HUES64 (cell line): ENCODE data around the gene NPTX1.

Experiments
- H3K27ac ChIP-seq: 2 replicates; pipeline ENCODE4 v1.7.0; 2013; ENCODE audit warnings: low read depth, low read length, inconsistent platforms
- H3K27me3 ChIP-seq: 2 replicates; pipeline ENCODE4 v1.6.1; 2013; ENCODE audit warnings: mild to moderate bottlenecking, low read length; ENCODE audit not compliant: insufficient read depth
- H3K36me3 ChIP-seq: 2 replicates; pipeline ENCODE4 v1.6.1; 2013; ENCODE audit warnings: mild to moderate bottlenecking, low read length; ENCODE audit not compliant: insufficient read depth
- H3K4me1 ChIP-seq: 2 replicates; pipeline ENCODE4 v1.6.1; 2013; ENCODE audit warnings: mild to moderate bottlenecking, low read length, moderate library complexity; ENCODE audit not compliant: insufficient read depth
- H3K4me3 ChIP-seq: 2 replicates; pipeline ENCODE4 v1.5.1; 2013; ENCODE audit warnings: mild to moderate bottlenecking, low read length, moderate library complexity
- H3K9ac ChIP-seq: 2 replicates; pipeline ENCODE4 v1.6.1; 2013; ENCODE audit warnings: mild to moderate bottlenecking, low read depth, low read length
- H3K9me3 ChIP-seq: 2 replicates; pipeline ENCODE4 v1.6.1; 2013; ENCODE audit warnings: low read depth, low read length; ENCODE audit not compliant: insufficient read depth
- WGBS: fragments of 150-250, 120-280 bp; methylation state at CpG from one replicate; pipeline ENCODE4 v1.1.7; 2013; ENCODE audit warnings: missing lambda C conversion rate; 5-methylcytosine and 5-hydroxymethylcytosine counted together

The NPTX1 gene

DNA sequence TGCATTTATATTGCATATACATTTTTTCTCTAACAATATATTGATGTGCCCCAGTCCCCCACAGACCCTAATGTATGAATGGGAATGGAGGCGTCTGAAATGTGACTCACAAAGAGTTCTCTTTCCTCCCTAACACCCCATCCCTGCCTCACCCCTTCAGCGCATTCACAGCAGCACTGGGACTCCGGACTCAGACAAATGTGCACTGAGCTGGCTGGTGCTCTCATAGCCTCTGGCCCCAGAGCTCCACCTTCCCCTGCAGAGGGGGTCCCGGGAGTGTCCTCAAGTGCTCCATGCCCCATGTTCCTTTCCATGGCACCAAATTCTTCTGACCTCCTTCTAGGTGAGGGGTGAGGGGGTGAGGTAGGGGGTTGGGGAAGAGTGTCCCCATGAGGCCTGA is 20.6 kb downstream of the NPTX1 start:
- peak overlapping the region; percentile 76 for H3K4me3 ChIP-seq
- H3K36me3 ChIP-seq = no peaks in the 10 kb centered on the region
- peak overlapping the region; percentile 98; the same call in 1 of the 2 replicates for H3K9ac ChIP-seq
- WGBS = 87% methylated on average over 4 of the region's 4 CpGs
- H3K4me1 ChIP-seq = peaks cover 6% of the 10 kb centered on the region
- H3K9me3 ChIP-seq = no peaks in the 10 kb centered on the region
- no peak overlapping the region for H3K27ac ChIP-seq
- peaks cover 52% of the 10 kb centered on the region for H3K27me3 ChIP-seq

GRCh38 chr17:80455336-80455710 is 21.1 kb downstream of the NPTX1 start:
- no peaks in the 10 kb centered on the region for H3K36me3 ChIP-seq
- 12% methylated on average over 20 of the region's 20 CpGs for WGBS
- peak overlapping the region; percentile 76 for H3K4me3 ChIP-seq
- no peaks in the 10 kb centered on the region for H3K9me3 ChIP-seq
- peak overlapping the region; percentile 98 for H3K9ac ChIP-seq
- peaks cover 6% of the 10 kb centered on the region for H3K4me1 ChIP-seq
- H3K27ac ChIP-seq = peak overlapping the region; percentile 80
- peaks cover 48% of the 10 kb centered on the region for H3K27me3 ChIP-seq

DNA sequence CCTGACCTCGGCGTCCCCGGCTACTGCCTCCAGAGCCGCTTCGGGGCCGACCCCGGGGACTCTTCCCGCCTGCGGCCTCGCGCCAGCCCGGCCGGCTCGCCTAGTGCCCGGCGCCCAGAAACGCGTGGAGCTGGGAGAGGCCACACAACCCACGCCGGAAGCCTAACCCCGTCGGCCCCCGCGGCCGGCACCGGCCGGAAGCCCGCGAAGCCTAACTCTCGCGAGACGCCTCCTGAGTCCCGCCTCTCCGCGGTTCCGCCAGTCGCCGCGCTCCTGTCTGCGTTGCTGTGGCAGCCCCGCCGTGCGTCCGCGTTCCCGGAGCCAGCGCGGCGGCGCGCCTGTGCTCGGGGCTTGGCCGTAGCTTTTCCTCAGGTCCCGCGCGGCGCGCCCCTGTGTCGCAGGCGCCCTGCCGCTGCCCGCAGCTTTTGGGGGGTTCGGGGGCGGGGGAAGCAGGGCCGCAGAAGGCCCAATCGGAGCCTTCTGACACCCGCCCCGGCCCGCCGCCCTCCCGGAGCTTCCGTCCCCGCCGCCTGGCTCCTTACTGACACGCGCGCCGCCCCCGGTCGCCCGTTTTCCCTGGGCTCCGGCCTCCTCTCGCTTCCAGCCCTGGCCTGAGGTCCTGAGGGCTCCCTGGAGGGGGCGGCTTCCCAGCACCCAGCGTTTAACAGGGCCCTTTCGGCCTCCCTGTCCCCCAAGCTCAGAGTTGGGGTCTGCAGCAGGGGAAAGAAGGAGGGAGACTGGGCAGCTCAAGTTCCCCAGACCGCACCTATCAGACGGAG is 21.7 kb downstream of the NPTX1 start:
- Histone ChIP-seq H3K27me3 (peaks cover 45% of the 10 kb centered on the region), H3K9me3 (no peaks in the 10 kb centered on the region), H3K9ac (peak overlapping the region; percentile 98), H3K27ac (peak overlapping the region; percentile 91), H3K4me1 (peaks cover 6% of the 10 kb centered on the region), H3K36me3 (no peaks in the 10 kb centered on the region), H3K4me3 (peak overlapping the region; percentile 76)
- under 1% methylated on average over 88 of the region's 88 CpGs for WGBS

- Histone ChIP-seq H3K9me3 (no peaks in the 10 kb centered on the region), H3K27me3 (peaks cover 38% of the 10 kb centered on the region), H3K9ac (peak overlapping the region; percentile 98), H3K4me1 (peaks cover 6% of the 10 kb centered on the region), H3K36me3 (no peaks in the 10 kb centered on the region), H3K27ac (peak overlapping the region; percentile 91), H3K4me3 (peak overlapping the region; percentile 76)
- WGBS = 34% methylated on average over 36 of the region's 36 CpGs
Observed at GRCh38 chr17:80453998-80454556, 22.3 kb downstream of the NPTX1 start.

- peak overlapping the region; percentile 76 for H3K4me3 ChIP-seq
- peaks cover 33% of the 10 kb centered on the region for H3K27me3 ChIP-seq
- H3K36me3 ChIP-seq = no peaks in the 10 kb centered on the region
- H3K27ac ChIP-seq = no peak overlapping the region
- H3K9ac ChIP-seq = peak overlapping the region; percentile 98
- 89% methylated on average over 19 of the region's 19 CpGs for WGBS
- H3K4me1 ChIP-seq = peaks cover 6% of the 10 kb centered on the region
- H3K9me3 ChIP-seq = no peaks in the 10 kb centered on the region
Observed at GRCh38 chr17:80453126-80453997, 23.0 kb downstream of the NPTX1 start.

DNA sequence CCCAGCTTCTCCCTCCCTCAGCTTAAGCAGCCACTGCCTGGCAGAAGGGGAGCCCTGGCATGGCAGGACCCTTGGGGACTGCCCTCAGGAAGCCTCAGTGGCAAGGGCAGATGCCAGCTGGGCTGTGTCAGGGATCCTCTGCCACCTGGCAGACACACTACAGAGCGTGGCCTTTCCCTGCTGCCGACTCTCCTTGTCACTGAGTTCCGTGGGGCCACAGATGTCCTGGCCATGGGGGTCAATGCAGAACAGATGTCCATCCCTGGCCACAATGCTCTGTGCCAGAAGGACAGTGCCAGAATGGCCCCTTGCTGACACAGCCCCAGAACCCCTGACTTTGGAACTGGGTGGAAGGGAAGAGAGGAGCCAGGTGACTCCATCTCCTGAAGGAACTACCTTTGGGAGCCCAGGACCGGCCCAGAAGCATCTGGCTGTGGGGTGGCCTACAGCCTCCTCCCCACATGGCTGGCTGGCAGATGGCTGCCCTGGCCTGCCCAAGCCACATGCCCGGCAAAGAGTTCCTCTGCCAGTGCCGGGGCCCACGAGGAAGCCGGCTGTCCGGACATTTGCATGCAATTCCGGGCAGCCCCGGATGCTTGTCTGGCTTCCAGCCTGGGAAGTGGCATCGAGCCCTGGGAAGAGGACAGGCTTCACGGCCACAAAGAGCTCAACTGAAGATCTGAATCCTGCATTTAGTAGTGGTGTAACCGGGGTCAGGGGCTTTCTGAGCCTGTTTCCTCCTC is 24.1 kb downstream of the NPTX1 start:
- Histone ChIP-seq H3K9ac (no peak overlapping the region; the same call in 1 of the 2 replicates), H3K27me3 (peaks cover 22% of the 10 kb centered on the region), H3K9me3 (no peaks in the 10 kb centered on the region), H3K36me3 (no peaks in the 10 kb centered on the region), H3K4me3 (no peak overlapping the region), H3K27ac (no peak overlapping the region), H3K4me1 (peaks cover 6% of the 10 kb centered on the region)
- WGBS = 81% methylated on average over 14 of the region's 14 CpGs

- peaks cover 6% of the 10 kb centered on the region for H3K4me1 ChIP-seq
- H3K9me3 ChIP-seq = no peaks in the 10 kb centered on the region
- peaks cover 11% of the 10 kb centered on the region for H3K27me3 ChIP-seq
- WGBS = 86% methylated on average over 9 of the region's 9 CpGs
- H3K27ac ChIP-seq = no peak overlapping the region
- no peak overlapping the region for H3K4me3 ChIP-seq
- no peak overlapping the region for H3K9ac ChIP-seq
- no peaks in the 10 kb centered on the region for H3K36me3 ChIP-seq
Observed at GRCh38 chr17:80451104-80451775, 25.2 kb downstream of the NPTX1 start.

DNA sequence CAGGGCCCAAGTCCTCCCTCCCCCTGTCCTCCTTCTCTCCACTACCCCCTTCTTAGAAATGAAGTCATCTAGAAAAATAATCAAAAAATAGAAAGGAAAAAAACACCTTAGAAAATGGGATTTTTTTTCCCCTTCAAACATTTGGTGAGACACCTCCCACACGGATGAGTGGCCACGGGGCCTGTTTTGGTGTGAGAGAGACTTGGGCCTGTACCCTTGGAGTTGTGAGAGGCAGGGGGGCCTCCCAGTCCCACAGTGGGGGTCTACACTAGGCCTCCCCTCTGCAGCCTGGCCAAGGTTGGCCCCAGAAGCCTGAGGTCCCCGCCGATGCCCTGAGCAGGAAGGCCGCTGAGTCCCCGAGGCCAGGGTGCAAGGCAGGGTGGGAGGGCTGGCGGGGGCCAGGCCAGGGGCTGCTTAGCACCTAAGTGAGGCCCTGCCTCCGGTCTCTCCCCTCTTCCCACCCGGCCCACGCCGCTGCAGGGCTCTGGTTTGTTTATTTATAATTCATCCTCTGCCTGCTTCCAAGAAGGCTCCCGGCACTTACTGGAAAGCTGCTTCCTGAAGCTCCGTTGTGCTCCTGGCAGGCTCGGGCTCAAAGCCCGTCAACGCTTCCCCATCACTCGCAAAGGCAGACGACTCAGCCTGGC is 26.4 kb downstream of the NPTX1 start:
- Histone ChIP-seq H3K9ac (no peak overlapping the region), H3K9me3 (no peaks in the 10 kb centered on the region), H3K27ac (no peak overlapping the region), H3K4me1 (no peaks in the 10 kb centered on the region), H3K36me3 (no peaks in the 10 kb centered on the region), H3K4me3 (no peak overlapping the region), H3K27me3 (peaks cover 12% of the 10 kb centered on the region)
- WGBS = 82% methylated on average over 18 of the region's 18 CpGs

- Histone ChIP-seq H3K9ac (no peak overlapping the region; the same call in 1 of the 2 replicates), H3K4me3 (no peak overlapping the region)
Observed at GRCh38 chr17:80449194-80449929, 27.0 kb downstream of the NPTX1 start.

More at GRCh38 chr17:80449194-80449929, 27.0 kb downstream of the NPTX1 start:
- WGBS = 87% methylated on average over 25 of the region's 27 CpGs
- no peaks in the 10 kb centered on the region for H3K4me1 ChIP-seq
- no peaks in the 10 kb centered on the region for H3K9me3 ChIP-seq
- no peaks in the 10 kb centered on the region for H3K36me3 ChIP-seq
- peaks cover 12% of the 10 kb centered on the region for H3K27me3 ChIP-seq
- no peak overlapping the region for H3K27ac ChIP-seq
